HCT116 (cell line): Measurements from ENCODE around the gene OR56A5.

Experiments
- ATF3 ChIP-seq: IDR thresholded peaks from 2 replicates; pipeline ENCODE4 v1.6.1; 2012
- CEBPB ChIP-seq: IDR thresholded peaks from 2 replicates; pipeline ENCODE4 v1.6.1; 2012; ENCODE audit warnings: low read depth
- FOSL1 ChIP-seq: IDR thresholded peaks from 2 replicates; pipeline ENCODE4 v1.6.1; 2012; ENCODE audit warnings: low read depth
- JUND ChIP-seq: IDR thresholded peaks from 2 replicates; pipeline ENCODE4 v1.6.1; 2012
- POLR2A ChIP-seq: IDR thresholded peaks from 2 replicates; pipeline ENCODE4 v1.7.0; 2011; ENCODE audit warnings: borderline replicate concordance; ENCODE audit not compliant: insufficient read depth, insufficient read length; ENCODE audit errors: extremely low read depth
- POLR2AphosphoS5 ChIP-seq: IDR thresholded peaks from 2 replicates; pipeline ENCODE4 v1.6.1; 2011; ENCODE audit warnings: mild to moderate bottlenecking, low read depth, low read length, moderate library complexity
- RAD21 ChIP-seq: IDR thresholded peaks from 2 replicates; pipeline ENCODE4 v1.6.1; 2012; ENCODE audit warnings: low read depth, mild to moderate bottlenecking
- TCF7L2 ChIP-seq: IDR thresholded peaks from 2 replicates; pipeline ENCODE4 v1.7.0; 2011; ENCODE audit warnings: borderline replicate concordance, inconsistent platforms; ENCODE audit not compliant: insufficient read depth, insufficient read length; ENCODE audit errors: extremely low read depth
- YY1 ChIP-seq: IDR thresholded peaks from 2 replicates; pipeline ENCODE4 v1.6.1; 2011; ENCODE audit warnings: low read length, low read depth, moderate library complexity, mild to moderate bottlenecking; ENCODE audit not compliant: insufficient replicate concordance; ENCODE audit errors: extremely low read depth
- ZFX ChIP-seq: fragments of 450-650 bp; IDR thresholded peaks from 2 replicates; pipeline ENCODE4 v1.6.1; 2017
- ZNF274 ChIP-seq: fragments of 200-500 bp; sonication (Bioruptor generic); IDR thresholded peaks from 2 replicates; pipeline ENCODE4 v1.6.1; 2014; ENCODE audit warnings: mild to moderate bottlenecking, low read depth, low read length, inconsistent platforms
- TF ChIP-seq, protein P1 (sequence below): IDR thresholded peaks from 2 replicates; pipeline ENCODE4 v1.6.1; 2012
- TF ChIP-seq, protein P2 (sequence below), 3 experiments: fragments of 200-600 bp in 1 of 3; sonication (generic) in 1 of 3; IDR thresholded peaks in 2 of 3; conservative IDR thresholded peaks in 1 of 3; 2 replicates each; pipeline ENCODE4 v1.5.1; 2012 to 2017; ENCODE audit warnings: low read depth in 2 of 3, low read length in 2 of 3, antibody characterized with exemption in 1 of 3, borderline replicate concordance in 1 of 3, control low read depth in 1 of 3, mild to moderate bottlenecking in 1 of 3, mixed read lengths in 1 of 3, mixed run types in 1 of 3, moderate library complexity in 1 of 3; ENCODE audit not compliant: insufficient read depth in 1 of 3
- TF ChIP-seq, protein P3 (sequence below): IDR thresholded peaks from 2 replicates; pipeline ENCODE4 v1.6.1; 2012; ENCODE audit warnings: low read depth

DNA sequence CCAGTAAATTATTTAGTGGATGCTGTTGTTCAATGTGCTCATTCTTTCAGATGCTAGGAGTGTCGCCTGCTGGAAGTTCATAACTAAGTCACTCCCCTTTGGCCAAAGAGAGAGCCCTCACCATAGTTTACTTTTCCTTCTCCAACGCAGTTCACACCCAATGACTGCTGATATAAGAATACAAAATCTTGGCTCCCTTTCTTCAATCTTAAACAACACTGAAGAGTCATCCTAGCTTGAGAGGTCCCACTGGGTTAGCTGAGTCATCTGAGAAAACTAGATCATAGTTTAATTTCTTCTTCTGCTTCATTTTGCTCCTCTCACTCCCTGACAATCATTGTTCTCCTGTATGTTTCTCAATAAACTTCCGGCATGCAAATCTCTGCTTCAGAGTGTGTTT is 23.9 kb upstream of the OR56A5 start:
- TF ChIP-seq TCF7L2 (no peak), POLR2AphosphoS5 (no peak), FOSL1 (no peak), RAD21 (no peak), ZFX (no peak), JUND (no peak), ZNF274 (no peak), ATF3 (no peak), POLR2A (no peak), CEBPB (no peak), YY1 (no peak)
- TF ChIP-seq, protein P1, sequence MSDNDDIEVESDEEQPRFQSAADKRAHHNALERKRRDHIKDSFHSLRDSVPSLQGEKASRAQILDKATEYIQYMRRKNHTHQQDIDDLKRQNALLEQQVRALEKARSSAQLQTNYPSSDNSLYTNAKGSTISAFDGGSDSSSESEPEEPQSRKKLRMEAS: no peak
- TF ChIP-seq, protein P2, sequence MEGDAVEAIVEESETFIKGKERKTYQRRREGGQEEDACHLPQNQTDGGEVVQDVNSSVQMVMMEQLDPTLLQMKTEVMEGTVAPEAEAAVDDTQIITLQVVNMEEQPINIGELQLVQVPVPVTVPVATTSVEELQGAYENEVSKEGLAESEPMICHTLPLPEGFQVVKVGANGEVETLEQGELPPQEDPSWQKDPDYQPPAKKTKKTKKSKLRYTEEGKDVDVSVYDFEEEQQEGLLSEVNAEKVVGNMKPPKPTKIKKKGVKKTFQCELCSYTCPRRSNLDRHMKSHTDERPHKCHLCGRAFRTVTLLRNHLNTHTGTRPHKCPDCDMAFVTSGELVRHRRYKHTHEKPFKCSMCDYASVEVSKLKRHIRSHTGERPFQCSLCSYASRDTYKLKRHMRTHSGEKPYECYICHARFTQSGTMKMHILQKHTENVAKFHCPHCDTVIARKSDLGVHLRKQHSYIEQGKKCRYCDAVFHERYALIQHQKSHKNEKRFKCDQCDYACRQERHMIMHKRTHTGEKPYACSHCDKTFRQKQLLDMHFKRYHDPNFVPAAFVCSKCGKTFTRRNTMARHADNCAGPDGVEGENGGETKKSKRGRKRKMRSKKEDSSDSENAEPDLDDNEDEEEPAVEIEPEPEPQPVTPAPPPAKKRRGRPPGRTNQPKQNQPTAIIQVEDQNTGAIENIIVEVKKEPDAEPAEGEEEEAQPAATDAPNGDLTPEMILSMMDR (IDR thresholded peaks at IDR 0.05 in 2 of 3, conservative IDR thresholded peaks at IDR 0.05 in 1 of 3; ENCODE audit: borderline replicate concordance in 1 of 3, insufficient read depth in 1 of 3, low read depth in 2 of 3, low read length in 2 of 3): no peak
- TF ChIP-seq, protein P3, sequence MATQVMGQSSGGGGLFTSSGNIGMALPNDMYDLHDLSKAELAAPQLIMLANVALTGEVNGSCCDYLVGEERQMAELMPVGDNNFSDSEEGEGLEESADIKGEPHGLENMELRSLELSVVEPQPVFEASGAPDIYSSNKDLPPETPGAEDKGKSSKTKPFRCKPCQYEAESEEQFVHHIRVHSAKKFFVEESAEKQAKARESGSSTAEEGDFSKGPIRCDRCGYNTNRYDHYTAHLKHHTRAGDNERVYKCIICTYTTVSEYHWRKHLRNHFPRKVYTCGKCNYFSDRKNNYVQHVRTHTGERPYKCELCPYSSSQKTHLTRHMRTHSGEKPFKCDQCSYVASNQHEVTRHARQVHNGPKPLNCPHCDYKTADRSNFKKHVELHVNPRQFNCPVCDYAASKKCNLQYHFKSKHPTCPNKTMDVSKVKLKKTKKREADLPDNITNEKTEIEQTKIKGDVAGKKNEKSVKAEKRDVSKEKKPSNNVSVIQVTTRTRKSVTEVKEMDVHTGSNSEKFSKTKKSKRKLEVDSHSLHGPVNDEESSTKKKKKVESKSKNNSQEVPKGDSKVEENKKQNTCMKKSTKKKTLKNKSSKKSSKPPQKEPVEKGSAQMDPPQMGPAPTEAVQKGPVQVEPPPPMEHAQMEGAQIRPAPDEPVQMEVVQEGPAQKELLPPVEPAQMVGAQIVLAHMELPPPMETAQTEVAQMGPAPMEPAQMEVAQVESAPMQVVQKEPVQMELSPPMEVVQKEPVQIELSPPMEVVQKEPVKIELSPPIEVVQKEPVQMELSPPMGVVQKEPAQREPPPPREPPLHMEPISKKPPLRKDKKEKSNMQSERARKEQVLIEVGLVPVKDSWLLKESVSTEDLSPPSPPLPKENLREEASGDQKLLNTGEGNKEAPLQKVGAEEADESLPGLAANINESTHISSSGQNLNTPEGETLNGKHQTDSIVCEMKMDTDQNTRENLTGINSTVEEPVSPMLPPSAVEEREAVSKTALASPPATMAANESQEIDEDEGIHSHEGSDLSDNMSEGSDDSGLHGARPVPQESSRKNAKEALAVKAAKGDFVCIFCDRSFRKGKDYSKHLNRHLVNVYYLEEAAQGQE: no peak
